HG03354 (cell line): Measurements from ENCODE around the gene HSD17B12.
"Not testable (repeated sequence)": the region's sequence is repeated elsewhere in the genome, so short reads cannot be mapped to it uniquely, and the experiment has no call there.

Source experiments
- ATAC-seq: cut with Tn5 transposase; IDR thresholded peaks from one replicate; pipeline ENCODE4 v1.9.1; 2021; ENCODE audit warnings: mild to moderate bottlenecking; ENCODE audit not compliant: unreplicated experiment, poor library complexity, severe bottlenecking

HSD17B12 gene

DNA sequence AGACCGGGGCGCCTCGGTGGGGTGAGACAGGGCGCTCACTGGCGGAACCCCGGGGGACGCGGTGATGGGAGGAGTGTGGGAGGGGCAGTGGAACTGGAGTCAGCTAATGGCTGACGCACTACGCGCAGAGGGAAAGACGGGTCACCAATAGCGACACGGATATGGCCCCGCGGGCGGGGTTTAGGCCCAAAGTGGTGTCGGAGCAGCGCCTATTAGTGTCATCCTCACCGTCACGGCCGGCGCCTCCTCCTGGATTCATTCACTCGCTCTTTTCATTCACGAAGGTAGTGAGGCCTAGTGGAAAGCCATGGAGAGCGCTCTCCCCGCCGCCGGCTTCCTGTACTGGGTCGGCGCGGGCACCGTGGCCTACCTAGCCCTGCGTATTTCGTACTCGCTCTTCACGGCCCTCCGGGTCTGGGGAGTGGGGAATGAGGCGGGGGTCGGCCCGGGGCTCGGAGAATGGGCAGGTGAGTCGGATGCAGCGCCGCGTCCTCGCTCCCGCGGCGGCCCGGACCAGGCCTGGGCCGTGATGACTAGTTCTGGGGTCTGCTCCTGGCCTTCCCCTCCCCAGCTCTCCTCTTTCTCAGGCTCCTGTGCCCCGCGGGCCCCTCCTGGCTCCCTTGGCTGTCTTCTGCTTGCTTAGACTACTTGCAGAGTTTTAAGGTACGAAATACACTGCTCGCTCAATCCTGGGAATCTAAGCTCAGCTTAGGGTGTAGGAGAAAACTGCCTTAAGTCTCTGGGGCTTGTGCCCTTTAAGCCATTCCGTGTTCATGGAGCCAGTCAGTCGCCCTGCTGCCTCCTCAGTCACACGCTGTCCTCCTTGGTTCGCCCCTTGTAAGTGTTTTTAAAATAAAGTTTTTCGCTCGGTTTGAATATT, at the start of gene HSD17B12:
Gene HSD17B12, plus strand, starts transcription at position 218 of the 880 bp plus-strand sequence. Its CDS starts 90 bp downstream, at position 308.
- ATAC-seq = peak; percentile 97

DNA sequence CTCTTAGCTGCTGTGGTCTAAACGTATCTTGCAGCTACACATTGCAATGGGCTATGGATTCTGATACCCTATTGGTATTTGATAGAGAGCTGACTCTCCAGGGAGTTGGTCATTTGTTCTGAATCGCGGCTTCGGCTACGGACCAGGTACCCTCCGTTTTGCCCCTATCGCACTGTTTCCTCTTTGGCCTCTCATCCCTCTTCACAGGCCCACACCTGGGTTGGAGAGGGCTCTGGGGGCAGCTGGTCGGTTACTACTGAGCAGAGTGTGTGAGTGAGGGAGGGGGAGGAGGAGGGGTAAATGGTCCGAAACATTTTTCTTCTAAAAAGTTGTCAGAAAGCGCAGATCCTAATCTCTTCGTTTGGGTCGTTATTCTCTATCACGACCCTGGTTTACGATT, 48.8 kb upstream of the HSD17B12 start:
- no peak for ATAC-seq

GRCh38 chr11:43632181-43632580, 48.4 kb upstream of the HSD17B12 start:
- ATAC-seq = no peak

GRCh38 chr11:43638717-43639116, 41.8 kb upstream of the HSD17B12 start:
- ATAC-seq = no peak

- no peak for ATAC-seq
Measured at GRCh38 chr11:43639224-43639623, 41.3 kb upstream of the HSD17B12 start.

GRCh38 chr11:43639920-43640319, 40.6 kb upstream of the HSD17B12 start:
- ATAC-seq = no peak

DNA sequence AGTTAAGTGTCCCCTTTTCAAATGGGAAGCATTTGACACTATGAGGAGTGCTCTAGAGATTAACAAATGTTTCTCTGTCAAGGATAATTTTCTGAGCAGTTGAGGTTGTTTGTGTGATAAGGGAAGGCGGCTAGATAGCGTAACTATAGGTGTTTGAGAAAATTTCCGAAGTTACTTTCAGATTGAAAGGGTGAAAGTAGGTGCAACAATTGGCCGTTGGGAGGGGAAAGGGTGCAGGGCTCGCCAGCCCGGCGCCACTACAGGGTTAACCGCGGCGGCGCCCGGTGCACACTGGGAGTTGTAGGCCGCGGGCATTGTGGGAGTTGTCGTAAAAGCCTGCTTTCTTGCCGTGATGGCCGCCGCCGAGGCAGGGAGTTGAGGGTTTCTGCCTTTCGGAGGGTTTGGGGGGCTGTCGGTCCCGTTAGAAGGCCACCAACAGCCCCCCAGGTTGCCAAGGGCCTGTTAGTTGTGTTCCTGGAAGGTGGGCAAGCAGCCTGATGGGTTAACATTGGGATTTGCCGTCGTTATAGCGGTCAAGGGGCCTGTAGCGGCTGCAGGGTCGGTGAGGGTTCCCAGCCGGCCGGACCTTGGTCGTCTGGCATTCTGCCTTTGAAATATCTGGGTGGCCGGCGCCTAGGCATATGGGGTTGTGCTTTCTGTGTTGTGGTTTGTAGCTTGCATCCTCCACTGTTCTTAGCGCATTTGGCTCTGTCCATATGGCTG, 36.5 kb upstream of the HSD17B12 start:
- ATAC-seq = peak; percentile 99

- no peak for ATAC-seq
Measured at GRCh38 chr11:43644621-43645299, 35.8 kb upstream of the HSD17B12 start.

DNA sequence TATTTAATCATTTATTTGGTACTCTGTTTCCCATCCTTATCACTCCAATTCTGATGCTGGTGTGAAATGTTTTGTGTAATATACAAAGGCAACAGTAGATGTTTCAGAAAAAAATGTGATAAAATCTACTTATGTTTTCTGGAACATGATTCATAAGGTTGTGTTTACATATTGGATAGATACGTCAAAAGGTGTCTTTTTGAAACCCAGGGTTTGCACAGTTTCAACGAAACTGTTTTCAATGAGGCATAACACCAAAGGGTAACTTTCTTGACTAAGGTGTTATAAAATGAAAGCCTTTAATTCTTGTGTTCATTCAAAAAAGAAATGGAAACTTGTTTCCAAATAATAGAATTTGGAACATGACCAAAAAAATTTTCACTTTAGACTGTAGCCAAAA, 33.8 kb upstream of the HSD17B12 start:
- no peak for ATAC-seq

- no peak for ATAC-seq
Measured at GRCh38 chr11:43648888-43649287, 31.6 kb upstream of the HSD17B12 start.

DNA sequence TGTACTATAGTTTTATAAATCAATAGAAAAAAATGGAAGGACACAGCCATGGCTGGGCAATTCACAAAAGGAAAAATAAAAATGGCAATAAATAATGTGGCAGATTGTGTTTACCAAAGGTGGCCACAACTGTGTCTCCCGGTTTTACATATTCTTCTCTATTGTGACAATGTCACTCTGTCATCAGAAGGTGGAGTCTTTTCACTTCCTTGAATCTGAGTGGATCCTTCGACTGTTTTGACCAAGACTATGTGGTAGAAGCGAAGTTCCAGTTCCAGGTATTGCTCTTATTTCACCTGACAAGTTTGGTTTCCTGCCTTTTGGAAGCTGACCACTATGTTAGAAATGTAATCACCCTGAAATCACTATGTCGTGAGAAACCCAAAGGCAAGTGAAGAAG, 31.0 kb upstream of the HSD17B12 start:
- no peak for ATAC-seq

DNA sequence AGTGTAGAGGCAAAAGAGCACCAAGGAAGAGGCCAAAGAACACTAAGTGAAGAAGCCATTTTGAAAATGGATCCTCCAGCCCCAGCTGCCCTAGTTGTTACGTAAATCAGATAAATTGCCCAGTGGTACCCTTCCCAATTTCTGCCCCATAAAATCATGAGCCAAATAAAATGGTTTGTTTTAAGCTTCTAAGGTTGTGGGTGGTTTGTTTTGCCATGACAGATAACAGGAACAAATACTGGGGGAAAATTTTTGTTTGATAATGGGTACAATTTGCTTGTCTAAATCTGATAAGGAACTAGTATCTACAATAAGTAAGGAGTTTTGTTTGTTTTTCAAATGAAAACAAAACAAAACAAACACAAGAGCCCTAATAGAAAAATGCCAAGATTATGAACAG, 30.6 kb upstream of the HSD17B12 start:
- no peak for ATAC-seq

- ATAC-seq = not testable (repeated sequence)
Measured at GRCh38 chr11:43663018-43663417, 17.5 kb upstream of the HSD17B12 start.

GRCh38 chr11:43664295-43664694, 16.2 kb upstream of the HSD17B12 start:
- no peak for ATAC-seq

- ATAC-seq = not testable (repeated sequence)
Measured at GRCh38 chr11:43671284-43671683, 9.3 kb upstream of the HSD17B12 start.

GRCh38 chr11:43674560-43674959, 6.0 kb upstream of the HSD17B12 start:
- no peak for ATAC-seq

DNA sequence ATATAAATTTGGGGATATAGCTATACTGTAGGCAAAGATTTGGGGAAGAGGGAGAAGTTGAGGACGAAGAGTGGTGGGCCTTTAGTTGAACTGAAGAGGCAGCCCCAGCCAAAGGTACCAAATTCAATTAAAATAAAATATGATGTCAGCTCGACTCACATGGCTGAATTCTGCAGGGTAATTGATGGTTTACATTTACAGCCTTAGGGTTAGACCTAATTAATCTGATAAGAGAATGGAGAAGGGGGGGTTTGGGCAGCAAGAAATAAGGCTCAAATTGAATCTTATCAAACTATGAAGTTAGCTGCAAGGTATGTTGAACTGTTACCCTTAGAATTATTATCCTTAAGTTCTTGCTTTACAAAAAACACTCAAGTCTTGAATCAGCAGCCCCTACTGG, 3.6 kb upstream of the HSD17B12 start:
- ATAC-seq = no peak

GRCh38 chr11:43681401-43681942, 934 bp downstream of the HSD17B12 start:
- no peak for ATAC-seq

DNA sequence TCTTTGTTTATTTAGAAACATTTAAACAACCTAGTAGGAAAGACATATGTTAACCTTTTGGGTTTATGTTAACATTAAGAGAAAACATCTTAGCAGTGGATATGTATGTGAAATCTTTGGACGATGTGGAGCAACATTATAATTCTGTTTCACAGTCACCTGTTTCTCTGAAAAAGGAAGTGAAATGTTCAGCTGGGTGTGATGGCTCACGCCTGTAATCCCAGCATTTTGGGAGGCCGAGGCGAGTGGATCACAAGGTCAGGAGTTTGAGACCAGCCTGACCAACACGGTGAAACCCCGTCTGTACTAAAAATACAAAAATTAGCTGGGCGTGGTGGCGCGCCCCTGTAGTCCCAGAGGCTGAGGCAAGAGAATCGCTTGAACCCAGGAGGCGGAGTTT, 1.5 kb downstream of the HSD17B12 start:
- not testable (repeated sequence) for ATAC-seq

GRCh38 chr11:43685440-43685839, 4.9 kb downstream of the HSD17B12 start:
- no peak for ATAC-seq
